GM18858 (cell line): Measurements from ENCODE around the gene SHC2.
"Not testable (repeated sequence)": the region's sequence is repeated elsewhere in the genome, so short reads cannot be mapped to it uniquely, and the experiment has no call there.

Experiments used
- ATAC-seq: cut with Tn5 transposase; IDR thresholded peaks from one replicate; pipeline ENCODE4 v1.9.1; 2021; ENCODE audit not compliant: unreplicated experiment

SHC2 gene

DNA sequence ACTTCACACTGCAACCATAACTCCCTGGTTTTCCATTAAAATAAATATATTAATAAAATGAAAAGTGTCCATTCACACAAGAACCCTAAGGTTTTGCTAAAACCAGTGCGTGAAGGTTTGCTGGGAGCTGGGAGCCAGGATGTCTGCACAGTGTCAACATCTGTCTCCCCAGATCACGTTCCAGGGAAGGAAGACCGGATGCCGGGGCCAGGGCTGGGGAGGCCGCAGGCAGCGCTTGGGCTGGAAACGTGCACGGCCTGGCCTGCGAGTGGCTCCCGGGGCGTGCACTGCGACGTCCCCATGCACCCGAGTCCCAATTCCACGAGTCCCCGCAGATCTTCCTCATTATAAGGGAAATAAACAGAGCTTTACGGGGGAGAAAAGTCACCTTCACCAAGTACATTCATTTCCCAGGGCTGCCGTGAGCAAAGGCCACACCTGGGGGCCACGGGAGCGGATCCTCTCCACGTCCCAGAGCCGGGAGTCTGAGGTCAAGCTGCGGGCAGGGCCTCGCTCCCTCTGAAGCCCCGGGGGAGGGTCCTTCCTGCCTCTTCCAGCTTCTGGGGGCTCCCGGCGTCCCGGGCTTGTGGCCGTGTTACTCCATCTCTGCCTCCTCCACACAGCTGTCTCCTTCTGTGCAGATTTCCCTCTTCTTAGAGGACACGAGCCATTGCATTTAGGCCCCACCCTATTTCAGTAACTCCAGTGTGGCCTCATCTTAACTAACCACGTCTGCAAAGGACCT lies 12.8 kb downstream of the SHC2 start:
- ATAC-seq = no peak

DNA sequence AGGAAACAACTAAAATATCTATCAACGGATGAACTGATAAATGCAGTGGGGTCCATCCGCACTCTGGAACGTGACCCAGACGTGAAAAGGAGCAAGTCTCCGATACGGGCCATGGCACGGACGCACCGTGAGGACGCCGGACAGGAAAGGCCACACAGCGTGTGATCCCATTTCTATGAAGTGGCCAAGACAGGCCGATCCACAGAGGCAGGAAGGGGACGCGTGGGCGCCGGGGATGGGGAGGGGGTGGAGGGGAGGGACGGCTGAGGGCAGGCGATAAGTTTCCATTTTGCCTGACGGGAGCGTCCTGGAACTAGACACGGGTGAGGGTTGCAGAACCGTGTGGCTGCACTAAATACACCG lies 13.8 kb downstream of the SHC2 start:
- no peak for ATAC-seq

DNA sequence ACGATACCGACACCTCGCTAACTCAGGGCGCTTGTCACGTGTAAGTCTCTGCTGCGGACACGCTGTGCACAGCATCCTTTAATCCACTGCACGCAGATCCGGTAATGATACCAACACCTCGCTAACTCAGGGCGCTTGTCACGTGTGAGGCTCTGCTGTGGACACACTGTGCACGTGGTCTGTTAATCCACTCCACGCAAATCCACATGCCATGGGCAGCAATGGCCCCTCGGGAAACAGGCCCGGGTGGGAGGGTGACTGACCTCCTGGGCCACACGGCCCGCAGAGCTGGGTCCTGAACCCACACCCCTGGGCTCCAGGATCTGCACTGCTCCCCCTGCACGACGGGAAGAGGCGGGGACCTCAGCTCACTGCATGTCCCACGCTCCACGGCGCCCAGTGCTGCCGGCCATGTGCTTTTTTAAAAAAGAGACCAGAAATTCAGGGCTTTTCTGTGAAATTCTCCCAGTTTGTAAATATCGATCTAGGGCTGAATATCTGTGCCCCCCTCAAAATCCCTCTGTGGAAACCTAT lies 16.1 kb downstream of the SHC2 start:
- no peak for ATAC-seq

DNA sequence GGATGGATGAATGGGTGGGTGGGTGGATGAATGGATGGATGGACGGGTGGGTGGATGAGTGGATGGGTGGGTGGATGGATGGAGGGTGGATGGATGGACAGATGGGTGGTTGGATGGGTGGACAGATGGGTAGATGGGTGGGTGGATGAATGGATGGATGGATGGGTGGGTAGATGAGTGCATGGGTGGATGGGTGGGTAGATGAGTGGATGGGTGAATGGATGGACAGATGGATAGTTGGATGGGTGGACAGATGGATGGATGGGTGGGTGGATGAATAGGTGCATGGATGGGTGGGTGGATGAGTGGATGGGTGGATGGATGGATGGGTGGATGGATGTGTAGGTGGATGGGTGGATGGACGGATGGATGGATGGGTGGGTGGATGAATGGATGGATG lies 17.8 kb downstream of the SHC2 start:
- ATAC-seq = no peak

DNA sequence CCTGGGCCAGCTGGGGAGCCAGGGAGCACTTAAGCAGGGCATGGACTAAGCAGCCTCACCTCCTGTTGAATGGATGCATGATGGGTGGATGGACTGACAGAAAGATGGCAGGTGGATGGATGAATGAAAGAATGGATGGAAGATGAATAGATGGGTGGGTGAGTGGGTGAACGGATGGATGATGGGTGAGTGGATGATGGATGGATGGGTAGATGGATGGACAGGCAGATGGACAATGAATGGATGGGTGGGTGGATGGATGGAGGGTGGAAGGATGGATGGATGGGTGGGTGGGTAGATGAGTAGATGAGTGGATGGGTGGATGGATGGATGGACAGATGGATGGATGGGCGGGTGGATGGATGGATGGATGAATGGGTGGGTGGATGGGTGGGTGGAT lies 18.7 kb downstream of the SHC2 start:
- no peak for ATAC-seq

DNA sequence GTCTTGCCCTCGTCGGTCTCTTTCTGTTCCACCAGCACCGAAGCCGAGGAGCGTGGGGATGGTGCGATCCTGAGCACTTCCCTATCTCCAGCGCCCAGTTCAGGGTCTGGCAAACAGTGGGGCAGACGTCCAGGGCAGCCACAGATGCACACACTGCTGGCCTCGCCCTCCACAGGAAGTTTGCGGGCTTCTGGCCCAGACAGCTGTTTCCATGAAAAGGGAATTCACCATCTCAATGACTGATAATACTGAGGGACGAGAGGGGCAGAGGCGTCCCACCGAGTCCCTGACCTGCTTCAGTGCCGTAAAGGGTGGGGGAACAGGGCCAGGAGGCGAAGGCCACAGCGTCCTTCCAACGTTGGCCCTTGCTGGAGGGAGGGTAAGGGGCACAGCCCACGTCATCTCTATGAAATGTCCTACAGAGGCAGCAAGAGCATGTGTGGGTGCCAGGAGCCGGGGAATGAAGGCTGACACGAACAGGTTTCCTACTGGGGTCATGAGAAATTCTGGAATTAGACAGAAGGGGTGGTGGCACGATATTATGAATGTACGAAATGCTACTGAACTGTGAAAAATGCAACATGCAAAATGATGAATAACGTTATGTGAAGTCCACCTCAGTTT lies 19.5 kb downstream of the SHC2 start:
- ATAC-seq = no peak

DNA sequence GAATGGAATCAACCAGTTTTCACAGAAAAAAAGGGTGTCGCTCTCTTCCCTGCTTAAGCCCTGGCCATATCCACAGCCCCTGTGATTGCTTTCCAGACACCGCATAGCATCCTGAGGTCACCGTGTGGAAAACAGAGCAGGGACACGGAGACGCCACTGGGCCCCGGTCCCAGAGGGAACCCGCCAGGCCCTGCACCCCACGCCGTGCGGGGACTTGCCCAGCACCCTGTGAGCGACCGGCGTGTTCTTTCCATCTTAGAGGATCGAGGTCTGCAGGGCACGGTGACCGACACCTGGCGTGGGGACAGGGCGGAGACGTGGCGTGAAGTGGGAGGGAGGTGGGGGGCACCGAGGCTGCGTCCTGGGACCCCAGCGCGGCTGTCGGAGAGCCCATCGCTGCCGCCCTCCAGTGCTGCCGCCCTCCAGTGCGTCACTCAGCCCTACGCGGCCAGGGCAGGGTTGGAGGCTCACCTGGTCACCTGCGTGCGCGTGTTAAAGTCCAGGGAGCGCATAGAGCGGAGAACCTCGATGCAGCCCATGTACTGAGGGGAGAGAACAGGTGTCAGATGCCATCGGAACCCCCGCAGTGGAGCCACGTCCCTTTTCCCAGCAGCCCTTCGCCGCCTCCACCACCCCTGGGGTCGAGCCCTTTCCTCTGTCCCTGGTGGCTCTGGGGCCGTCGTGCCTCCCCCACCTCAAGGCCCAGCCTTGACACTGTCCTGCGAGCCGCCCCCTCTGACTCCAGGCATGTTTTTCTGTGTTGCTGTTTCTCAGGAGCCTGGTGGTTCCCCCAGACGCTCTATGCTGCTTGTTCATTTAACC lies 20.2 kb downstream of the SHC2 start:
- no peak for ATAC-seq

DNA sequence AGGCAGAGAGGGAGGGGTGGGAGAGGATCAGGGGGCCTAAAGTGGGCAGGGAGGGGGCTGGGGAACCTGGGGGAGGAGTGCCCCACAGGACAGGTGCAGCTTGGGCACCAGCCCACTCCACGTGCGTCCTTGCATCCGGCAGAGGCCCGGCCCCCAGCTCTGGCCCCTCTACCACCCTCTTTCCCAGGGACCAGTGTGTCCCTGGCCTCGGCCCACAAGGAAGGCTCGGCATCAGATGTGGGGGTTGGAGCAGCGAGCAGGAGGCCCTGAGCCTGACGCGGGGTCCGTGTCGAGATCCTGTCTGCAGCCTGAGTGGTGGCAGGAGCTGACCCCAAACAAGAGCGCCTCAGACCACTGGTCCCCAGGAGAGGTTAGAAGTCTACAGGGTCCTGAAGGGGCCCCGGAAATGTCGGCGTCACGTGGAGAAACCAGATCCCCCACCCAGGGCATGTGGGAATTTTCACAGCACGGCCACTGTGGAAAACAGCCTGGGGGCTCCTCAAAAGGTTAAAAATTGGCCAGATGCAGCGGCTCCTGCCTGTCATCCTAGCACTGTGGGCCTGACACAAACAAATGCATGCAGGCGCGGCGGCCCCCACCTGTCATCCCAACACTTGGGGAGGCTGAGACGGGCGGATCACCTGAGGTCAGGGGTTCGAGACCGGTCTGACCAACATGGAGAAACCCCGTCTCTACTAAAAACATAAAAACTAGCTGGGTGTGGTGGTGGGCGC lies 21.5 kb downstream of the SHC2 start:
- ATAC-seq = no peak

DNA sequence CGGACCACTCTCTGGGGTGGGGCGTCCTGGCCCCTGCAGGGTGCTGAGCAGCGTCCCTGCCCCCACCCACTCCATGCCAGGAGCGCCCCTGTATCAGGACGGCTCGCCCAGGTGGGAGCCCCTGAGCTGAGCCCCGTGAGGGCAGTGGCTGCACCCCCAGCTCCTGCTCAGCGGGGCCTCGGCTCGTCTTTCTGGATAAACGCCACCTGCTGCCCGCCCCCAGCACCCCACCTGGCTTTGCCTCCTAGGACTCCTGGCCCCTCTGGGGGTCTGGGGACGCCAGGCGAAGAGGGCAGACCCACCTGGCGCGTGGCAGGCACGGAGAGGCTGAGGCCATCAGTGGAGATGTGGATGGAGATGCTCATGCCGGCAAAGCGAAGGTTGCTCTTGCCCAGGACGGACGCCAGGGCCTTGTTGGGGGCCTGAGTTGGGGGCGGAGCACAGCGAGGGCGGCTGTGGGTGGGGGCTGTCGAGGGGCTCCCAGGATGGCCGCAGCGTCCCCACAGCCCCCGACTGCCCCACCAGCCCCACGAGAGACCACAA lies 22.3 kb downstream of the SHC2 start:
- no peak for ATAC-seq

DNA sequence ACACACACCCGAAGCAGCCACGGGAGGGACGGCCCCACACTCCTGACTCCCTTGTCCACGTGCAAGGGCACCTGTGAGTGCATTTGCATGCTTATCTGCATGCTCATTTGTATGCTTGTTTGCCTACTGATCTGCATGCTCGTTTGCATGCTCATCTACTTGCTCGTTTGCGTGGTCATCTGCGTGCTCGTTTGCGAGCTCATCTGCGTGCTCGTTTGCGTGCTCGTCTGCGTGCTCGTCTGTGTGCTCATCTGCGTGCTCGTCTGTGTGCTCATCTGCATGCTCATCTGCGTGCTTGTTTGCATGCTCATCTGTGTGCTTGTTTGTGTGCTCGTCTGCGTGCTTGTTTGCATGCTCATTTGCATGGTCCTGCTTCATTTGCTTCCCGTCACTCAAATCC lies 23.8 kb downstream of the SHC2 start:
- ATAC-seq = no peak

DNA sequence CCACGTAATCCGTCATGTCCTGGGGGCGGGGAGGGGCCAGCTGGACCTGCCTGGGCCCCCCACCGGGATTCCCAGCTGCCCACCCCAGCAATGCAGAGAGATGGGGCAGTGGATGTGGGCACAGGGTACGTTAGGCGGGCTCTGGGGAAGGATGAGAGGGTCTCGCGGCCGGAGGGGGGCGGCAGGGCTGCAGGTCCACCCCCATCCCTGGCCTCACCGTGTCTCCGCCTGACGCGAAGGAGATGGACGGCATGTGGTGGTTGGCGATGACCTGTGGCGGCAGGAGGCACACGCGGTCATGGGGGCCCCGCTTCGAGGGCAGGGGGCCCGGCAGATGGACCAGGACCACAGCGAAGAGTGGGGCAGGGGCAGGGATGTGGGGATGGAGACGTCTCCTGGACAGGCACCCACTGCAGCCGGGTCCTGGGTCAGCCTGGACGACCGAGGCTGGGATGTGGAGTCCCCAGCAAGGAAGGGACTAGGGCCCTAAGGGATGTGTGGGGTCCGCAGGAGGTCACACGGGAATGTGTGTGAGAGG lies 24.4 kb downstream of the SHC2 start:
- ATAC-seq = no peak

DNA sequence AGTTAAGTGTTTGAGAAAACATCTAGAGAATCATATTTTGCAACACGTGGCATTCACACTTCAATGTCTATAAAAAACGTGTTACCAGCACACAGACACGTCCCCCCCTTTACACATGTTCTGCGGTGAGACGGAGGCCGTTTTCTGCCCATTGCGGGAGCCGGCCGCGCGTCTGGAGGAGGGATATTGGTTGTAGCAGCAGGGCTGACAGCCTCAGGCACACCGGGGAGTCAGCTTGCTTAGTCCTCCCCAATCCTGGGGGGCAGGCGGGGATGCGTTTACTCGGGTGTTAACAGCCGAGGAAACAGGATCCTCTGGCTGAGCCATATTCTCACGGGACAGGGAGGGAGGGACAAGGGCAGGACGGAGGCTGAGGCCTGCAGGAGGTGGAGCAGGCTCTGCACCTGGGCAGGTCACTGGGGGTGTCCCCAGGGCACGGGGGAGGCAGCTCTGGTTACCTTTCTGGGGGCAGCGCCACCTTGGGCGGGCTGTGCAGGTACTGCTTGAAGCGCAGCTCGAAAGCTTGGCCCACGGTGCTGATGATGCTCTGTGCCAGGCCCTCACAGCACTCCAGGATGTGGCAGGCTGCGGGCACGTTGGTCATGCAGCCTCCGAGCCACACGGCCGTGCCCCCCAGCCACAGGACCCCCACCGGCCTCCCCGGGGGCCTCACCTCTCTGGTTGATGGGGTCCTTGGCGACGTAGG lies 25.0 kb downstream of the SHC2 start:
- ATAC-seq = no peak

DNA sequence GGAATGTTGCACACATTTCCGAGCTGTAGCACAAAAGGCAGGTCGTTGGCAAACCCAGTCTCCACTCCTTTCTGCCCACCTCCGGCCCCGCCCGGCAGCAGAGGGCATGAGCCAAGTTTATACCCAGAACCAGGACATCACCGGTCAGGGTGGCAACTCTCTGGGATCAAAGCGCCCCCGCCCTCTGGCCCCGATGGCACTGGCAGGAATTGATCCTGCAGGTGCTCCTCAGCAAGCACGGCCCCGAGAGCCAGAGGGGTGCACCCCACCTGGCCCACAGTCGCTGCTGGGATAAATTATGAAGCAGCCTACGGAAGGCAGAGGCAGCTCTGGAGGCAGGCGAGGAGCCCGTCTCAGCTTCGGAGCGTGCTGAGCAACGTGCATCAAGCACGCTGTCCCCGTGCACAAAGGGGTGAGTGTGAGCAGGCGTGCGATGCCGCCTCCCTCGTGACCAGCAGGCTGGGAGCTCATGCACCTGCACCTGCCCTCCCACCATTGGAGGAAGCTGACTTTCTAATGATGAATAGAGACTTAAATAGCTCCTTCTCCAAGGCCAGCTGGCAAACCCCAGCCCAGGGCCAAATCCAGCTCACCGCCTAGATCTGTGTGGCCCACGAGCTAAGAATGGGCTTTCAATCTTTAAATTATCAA lies 25.7 kb downstream of the SHC2 start:
- no peak for ATAC-seq

DNA sequence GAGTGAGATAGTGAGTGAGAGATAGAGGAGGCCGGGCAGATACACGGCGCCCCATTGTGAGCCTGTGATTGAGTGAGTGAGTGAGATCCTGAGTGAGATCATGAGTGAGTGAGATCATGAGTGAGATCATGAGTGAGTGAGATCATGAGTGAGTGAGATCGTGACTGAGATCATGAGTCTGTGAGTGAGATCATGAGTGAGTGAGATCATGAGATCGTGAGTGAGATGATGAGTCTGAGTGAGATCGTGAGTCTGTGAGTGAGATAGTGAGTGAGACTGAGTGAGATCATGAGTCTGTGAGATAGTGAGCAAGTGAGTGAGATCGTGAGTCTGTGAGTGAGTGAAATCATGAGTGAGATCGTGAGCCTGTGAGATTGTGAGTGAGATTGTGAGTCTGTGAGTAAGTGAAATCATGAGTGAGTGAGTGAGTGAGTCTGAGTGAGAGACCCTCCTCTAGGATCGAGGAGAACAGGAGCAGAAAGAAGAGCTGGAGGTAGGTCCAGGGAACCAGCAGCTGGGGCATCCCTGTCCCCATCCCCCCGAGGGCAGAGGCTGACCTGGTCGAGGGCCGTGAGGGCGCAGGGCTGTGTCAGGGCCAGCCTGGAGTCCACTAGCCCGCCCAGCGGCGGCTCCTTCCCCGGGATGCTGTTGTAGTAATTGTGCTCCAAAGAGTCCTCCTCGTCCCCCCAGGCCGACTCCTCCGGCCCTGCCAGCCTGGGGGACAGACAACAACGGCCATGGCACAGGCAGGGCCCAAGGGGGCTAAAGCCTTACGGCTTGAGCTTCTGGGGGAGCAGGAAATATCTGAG lies 26.5 kb downstream of the SHC2 start:
- ATAC-seq = no peak

DNA sequence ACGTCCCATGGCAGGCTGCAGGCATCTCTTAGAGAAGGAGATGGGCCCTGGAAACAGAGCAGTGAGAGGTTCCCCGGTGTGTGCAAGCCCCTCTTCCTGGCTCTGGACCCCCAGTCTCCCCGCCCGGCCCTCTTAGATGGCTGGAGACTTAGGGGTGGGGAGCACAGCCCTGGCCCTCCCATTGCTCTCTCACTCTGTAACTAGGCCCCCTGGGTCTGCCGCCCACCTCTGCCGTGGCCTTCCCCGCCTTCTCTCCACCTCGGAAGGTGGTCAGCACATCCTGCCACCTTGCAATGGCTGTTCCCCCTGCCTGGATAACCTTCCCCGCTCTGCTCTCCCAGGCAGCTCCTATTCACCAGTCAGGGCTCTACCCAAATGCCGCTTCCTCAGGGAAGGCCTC lies 30.1 kb downstream of the SHC2 start:
- no peak for ATAC-seq

DNA sequence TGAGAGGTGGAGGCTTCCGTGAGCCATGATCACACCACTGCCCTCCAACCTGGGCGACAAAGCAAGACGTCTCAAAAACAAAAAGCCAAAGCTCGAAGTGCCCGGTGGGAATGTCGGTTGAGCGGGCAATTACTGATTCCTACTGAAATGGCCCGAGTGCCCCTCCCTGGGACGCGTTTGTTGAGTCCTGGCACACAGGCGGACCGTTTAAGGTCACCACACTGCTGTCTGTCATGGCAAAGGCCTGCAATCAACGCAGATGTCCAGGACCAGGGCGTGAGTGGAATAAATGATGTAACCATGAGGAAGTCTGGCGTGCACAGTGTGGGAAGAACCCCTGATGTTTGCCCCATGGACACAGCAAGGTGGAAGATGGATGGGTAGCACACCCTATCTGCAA lies 32.7 kb downstream of the SHC2 start:
- ATAC-seq = no peak

DNA sequence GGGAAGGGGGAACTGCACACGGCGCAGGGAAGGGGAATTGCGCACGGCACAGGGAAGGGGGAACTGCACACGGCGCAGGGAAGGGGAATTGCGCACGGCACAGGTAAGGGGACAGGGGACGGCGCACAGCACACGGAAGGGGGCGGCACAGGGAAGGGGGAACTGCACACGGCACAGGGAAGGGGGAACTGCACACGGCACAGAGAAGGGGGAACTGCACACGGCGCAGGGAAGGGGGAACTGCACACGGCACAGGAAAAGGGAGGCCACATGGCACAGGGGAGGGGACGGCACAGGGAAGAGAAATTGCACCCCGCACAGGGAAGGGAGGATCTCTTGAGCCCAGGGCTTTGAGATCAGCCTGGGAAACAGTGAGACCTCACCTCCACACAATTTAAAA lies 33.2 kb downstream of the SHC2 start:
- ATAC-seq = not testable (repeated sequence)

DNA sequence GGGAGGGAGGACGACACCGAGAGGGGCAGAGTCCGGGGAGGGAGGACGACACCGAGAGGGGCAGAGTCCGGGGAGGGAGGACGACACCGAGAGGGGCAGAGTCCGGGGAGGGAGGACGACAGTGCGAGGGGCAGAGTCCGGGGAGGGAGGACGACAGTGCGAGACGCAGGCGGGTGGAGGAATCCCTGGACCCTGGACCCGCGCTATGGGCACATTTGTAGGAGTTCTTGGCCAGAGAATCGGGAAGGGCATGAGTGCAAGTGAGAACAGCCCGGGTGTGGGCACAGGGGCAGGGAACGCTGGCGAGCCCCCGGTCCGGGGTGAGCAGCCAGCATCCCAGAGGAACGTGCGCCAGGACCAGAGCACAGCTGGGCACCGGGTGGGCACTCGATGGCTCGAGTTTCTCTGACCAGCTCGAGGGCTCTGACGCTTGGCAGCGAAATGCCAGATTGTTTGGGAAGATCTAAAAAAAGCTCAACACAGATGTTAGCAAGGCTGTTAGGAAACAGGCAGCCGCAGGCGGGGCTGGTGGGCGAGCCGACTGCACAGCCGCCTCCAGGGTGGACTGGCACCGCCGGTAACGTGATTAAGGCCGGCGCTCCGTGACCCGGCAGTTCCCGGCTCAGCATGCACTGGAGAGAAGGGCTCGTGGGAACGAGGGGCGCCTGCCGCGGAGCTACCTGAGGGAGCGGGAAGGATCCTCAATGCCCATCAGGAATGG lies 33.9 kb downstream of the SHC2 start:
- no peak for ATAC-seq
